WI38 (cell line): ENCODE measurements around the gene MIPOL1.

Experiments
- H3K4me3 ChIP-seq: 2 replicates; pipeline ENCODE4 v1.5.1; 2011; ENCODE audit warnings: low read depth, mild to moderate bottlenecking, control low read depth, low read length
- CTCF ChIP-seq: IDR thresholded peaks from 2 replicates; pipeline ENCODE4 v1.5.1; 2012; ENCODE audit warnings: low read depth, mild to moderate bottlenecking, control low read depth, low read length

MIPOL1 gene

GRCh38 chr14:37330910-37331309 lies 133.2 kb downstream of the MIPOL1 start:
- no peak for TF ChIP-seq CTCF
- no peak overlapping the region for H3K4me3 ChIP-seq

- no peak overlapping the region for H3K4me3 ChIP-seq
- peak; percentile 18; the same call in 1 of the 2 replicates for TF ChIP-seq CTCF
These were observed 142.6 kb downstream of the MIPOL1 start for GRCh38 chr14:37340353-37340752.

- TF ChIP-seq CTCF = no peak
- H3K4me3 ChIP-seq = no peak overlapping the region
These were observed 145.8 kb downstream of the MIPOL1 start for GRCh38 chr14:37343307-37344094.

GRCh38 chr14:37363661-37364060 lies 165.9 kb downstream of the MIPOL1 start:
- TF ChIP-seq CTCF = no peak
- no peak overlapping the region for H3K4me3 ChIP-seq

- no peak for TF ChIP-seq CTCF
- no peak overlapping the region for H3K4me3 ChIP-seq
These were observed 171.7 kb downstream of the MIPOL1 start for GRCh38 chr14:37369425-37369824.

- TF ChIP-seq CTCF = no peak
- no peak overlapping the region for H3K4me3 ChIP-seq
These were observed 177.8 kb downstream of the MIPOL1 start for GRCh38 chr14:37375566-37375965.

- no peak overlapping the region for H3K4me3 ChIP-seq
- TF ChIP-seq CTCF = no peak
These were observed 179.3 kb downstream of the MIPOL1 start for GRCh38 chr14:37376944-37377609.
